Body of pancreas (tissue), 4 donors: ENCODE data around the gene CDKN1B. TPM values are rescaled to one million over a fixed set of nuclear protein-coding genes. Genes with fewer than 3 reads are reported as not detected.
A peak's percentile ranks its signal among the peaks of the same experiment; 100 is the strongest.

Source experiments
- ATAC-seq: fragments of 150-250 bp; one replicate; pipeline ENCODE4 v1.9.1; 2016
- DNase-seq, 4 donors: peaks; one replicate each; pipeline ENCODE4 v3.0.0-alpha.2; 2019
- H3K27ac ChIP-seq, 4 donors: fragments of 200-600 bp; sonication (generic); 1 replicate in 3 of 4; 2 replicates in 1 of 4; pipeline versions ENCODE4 v1.5.1 to v1.6.1; 2016 to 2019; ENCODE audit warnings: mild to moderate bottlenecking in 1 of 4, mixed read lengths in 1 of 4, moderate library complexity in 1 of 4
- H3K27me3 ChIP-seq, 2 donors: fragments of 200-600 bp; sonication (generic); one replicate each; pipeline ENCODE4 v1.6.0; 2016; ENCODE audit warnings: mild to moderate bottlenecking in 1 of 2
- H3K36me3 ChIP-seq, 2 donors: fragments of 200-600 bp; sonication (generic); replicated peaks in 1 of 2; 2 replicates each; pipeline ENCODE4 v1.5.1; 2016; ENCODE audit warnings: low read depth in 2 of 2; ENCODE audit not compliant: insufficient read depth in 1 of 2
- H3K4me1 ChIP-seq: fragments of 200-600 bp; sonication (generic); one replicate; pipeline ENCODE4 v1.6.0; 2016
- H3K4me3 ChIP-seq, 2 donors: fragments of 200-600 bp; sonication (generic); 1 replicate in 1 of 2; 2 replicates in 1 of 2; pipeline ENCODE4 v1.5.1; 2016 to 2019
- H3K9me3 ChIP-seq, 3 donors: fragments of 200-600 bp; sonication (generic); 1 replicate in 2 of 3; 2 replicates in 1 of 3; pipeline ENCODE4 v1.5.1; 2016
- POLR2A ChIP-seq, 3 donors: fragments of 450-650 bp; IDR thresholded peaks; one replicate each; pipeline ENCODE4 v1.6.1; 2016; ENCODE audit warnings: antibody characterized with exemption in 3 of 3, mild to moderate bottlenecking in 2 of 3
- WGBS, 2 donors: methylation state at CpG; one replicate each; pipeline ENCODE4 v1.1.5; 2017; 5-methylcytosine and 5-hydroxymethylcytosine counted together
- intact Hi-C: fragments of 100-400 bp; cut with DNase I; formaldehyde crosslinking; loops from one replicate; pipeline ENCODE4 v1.15.1; 2023
- total RNA-seq, 2 donors: library from RNA; depleted of rRNA; stranded (reverse); fragments of >200 nt; gene quantifications; one replicate each; pipeline ENCODE4 v1.1.0, GENCODE V29; 2016
- TF ChIP-seq, protein P1 (sequence below), 7 experiments: fragments of 450-650 bp in 4 of 7; fragments of 200-600 bp in 3 of 7; sonication (generic) in 3 of 7; IDR thresholded peaks; one replicate each; pipeline ENCODE4 v1.5.1; 2016 to 2019; ENCODE audit warnings: antibody characterized with exemption in 7 of 7

The CDKN1B gene
- total RNA-seq, result 10 to 100 TPM; 11.9 to 28.3 TPM

DNA sequence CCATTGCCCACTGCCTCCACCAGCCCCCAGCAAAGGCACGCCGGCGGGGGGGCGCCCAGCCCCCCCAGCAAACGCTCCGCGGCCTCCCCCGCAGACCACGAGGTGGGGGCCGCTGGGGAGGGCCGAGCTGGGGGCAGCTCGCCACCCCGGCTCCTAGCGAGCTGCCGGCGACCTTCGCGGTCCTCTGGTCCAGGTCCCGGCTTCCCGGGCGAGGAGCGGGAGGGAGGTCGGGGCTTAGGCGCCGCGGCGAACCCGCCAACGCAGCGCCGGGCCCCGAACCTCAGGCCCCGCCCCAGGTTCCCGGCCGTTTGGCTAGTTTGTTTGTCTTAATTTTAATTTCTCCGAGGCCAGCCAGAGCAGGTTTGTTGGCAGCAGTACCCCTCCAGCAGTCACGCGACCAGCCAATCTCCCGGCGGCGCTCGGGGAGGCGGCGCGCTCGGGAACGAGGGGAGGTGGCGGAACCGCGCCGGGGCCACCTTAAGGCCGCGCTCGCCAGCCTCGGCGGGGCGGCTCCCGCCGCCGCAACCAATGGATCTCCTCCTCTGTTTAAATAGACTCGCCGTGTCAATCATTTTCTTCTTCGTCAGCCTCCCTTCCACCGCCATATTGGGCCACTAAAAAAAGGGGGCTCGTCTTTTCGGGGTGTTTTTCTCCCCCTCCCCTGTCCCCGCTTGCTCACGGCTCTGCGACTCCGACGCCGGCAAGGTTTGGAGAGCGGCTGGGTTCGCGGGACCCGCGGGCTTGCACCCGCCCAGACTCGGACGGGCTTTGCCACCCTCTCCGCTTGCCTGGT lies at the start of gene CDKN1B:
CDKN1B (plus strand) TSS at position 576 of the 793 bp plus-strand sequence. CDS start 472 bp downstream, outside the sequence.
- WGBS, 2 donors, result 0 to 1% methylated on average over 21 to 78 of the region's 81 CpGs
- TF ChIP-seq, protein P1, sequence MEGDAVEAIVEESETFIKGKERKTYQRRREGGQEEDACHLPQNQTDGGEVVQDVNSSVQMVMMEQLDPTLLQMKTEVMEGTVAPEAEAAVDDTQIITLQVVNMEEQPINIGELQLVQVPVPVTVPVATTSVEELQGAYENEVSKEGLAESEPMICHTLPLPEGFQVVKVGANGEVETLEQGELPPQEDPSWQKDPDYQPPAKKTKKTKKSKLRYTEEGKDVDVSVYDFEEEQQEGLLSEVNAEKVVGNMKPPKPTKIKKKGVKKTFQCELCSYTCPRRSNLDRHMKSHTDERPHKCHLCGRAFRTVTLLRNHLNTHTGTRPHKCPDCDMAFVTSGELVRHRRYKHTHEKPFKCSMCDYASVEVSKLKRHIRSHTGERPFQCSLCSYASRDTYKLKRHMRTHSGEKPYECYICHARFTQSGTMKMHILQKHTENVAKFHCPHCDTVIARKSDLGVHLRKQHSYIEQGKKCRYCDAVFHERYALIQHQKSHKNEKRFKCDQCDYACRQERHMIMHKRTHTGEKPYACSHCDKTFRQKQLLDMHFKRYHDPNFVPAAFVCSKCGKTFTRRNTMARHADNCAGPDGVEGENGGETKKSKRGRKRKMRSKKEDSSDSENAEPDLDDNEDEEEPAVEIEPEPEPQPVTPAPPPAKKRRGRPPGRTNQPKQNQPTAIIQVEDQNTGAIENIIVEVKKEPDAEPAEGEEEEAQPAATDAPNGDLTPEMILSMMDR (IDR thresholded peaks at IDR 0.05), result no peak
- peak; percentile 66 to 92 (median 85) for TF ChIP-seq POLR2A (IDR thresholded peaks at IDR 0.05)
- peak within 1 kb of the TSS; percentile 98 to 100 (median 99) for H3K27ac ChIP-seq
- no peaks in the 10 kb centered on the region for H3K9me3 ChIP-seq
- ATAC-seq (peak; percentile 93), DNase-seq (peak; percentile 94 to 96 (median 95))
- intact Hi-C loops, result no loop called here
- H3K4me1 ChIP-seq, result peaks cover 64% of the 10 kb centered on the region
- no peaks in the 10 kb centered on the region for H3K27me3 ChIP-seq
- peak within 1 kb of the TSS; percentile 71 to 97 for H3K4me3 ChIP-seq
- H3K36me3 ChIP-seq, result peaks cover 0 to 4% of the 10 kb centered on the region in 2 donors

DNA sequence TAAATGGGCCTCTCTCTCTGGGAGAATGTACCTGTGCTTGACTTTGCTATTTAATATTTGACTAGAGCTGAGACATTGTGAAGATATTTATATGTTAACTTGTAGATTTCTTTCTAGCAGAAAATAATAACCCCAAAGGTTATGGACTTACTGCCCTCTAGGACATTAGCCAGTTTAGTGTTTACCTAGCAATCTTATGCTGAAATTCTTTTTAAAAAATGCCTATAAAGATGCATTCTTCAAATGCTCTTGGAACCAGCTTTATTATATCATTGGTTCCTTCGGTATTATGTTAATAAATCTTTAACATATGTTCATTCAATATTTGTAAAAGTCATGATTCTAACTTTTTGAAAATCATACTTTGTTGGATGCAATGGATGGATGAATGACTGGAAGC lies 49.2 kb upstream of the CDKN1B start:
- no peak for DNase-seq
- intact Hi-C loops, result no loop called here
- WGBS, 2 donors, result 61 to 70% methylated on average over 1 of the region's 1 CpG

DNA sequence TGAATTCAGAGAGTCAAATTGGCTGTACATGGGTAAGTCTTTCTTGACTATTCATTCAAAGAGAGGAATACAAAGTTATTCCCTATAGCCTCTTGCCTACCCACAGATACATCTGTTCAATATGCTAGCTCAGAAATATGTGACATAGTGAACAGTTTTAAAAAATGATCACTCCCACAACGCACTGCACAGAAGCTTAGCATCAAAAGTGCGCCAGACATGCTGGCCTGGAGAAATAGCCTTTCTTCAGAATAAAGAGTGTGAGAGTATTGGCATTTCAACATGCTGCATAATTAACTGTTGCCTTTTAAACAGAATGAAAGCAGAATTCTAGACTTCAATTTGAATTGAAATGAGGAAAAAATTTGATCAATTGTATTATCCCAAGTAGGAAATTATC lies 48.1 kb upstream of the CDKN1B start:
- Histone ChIP-seq H3K36me3 (no peaks in the 10 kb centered on the region), H3K4me1 (no peaks in the 10 kb centered on the region), H3K27ac (no peak overlapping the region), H3K9me3 (no peaks in the 10 kb centered on the region), H3K4me3 (no peak overlapping the region), H3K27me3 (no peaks in the 10 kb centered on the region)
- DNase-seq (no peak), ATAC-seq (no peak)
- WGBS, 2 donors, result 93 to 100% methylated on average over 2 of the region's 2 CpGs
- intact Hi-C loops, result no loop called here
- TF ChIP-seq, protein P1 (IDR thresholded peaks at IDR 0.05), result no peak
- TF ChIP-seq POLR2A (IDR thresholded peaks at IDR 0.05), result no peak

More for the DNA sequence above, 49.2 kb upstream of the CDKN1B start:
- no peaks in the 10 kb centered on the region for H3K27me3 ChIP-seq
- ATAC-seq, result no peak
- no peak overlapping the region for H3K4me3 ChIP-seq
- H3K9me3 ChIP-seq, result no peaks in the 10 kb centered on the region
- no peaks in the 10 kb centered on the region for H3K36me3 ChIP-seq
- TF ChIP-seq, protein P1 (IDR thresholded peaks at IDR 0.05), result no peak
- TF ChIP-seq POLR2A (IDR thresholded peaks at IDR 0.05), result no peak
- no peak overlapping the region for H3K27ac ChIP-seq
- no peaks in the 10 kb centered on the region for H3K4me1 ChIP-seq

DNA sequence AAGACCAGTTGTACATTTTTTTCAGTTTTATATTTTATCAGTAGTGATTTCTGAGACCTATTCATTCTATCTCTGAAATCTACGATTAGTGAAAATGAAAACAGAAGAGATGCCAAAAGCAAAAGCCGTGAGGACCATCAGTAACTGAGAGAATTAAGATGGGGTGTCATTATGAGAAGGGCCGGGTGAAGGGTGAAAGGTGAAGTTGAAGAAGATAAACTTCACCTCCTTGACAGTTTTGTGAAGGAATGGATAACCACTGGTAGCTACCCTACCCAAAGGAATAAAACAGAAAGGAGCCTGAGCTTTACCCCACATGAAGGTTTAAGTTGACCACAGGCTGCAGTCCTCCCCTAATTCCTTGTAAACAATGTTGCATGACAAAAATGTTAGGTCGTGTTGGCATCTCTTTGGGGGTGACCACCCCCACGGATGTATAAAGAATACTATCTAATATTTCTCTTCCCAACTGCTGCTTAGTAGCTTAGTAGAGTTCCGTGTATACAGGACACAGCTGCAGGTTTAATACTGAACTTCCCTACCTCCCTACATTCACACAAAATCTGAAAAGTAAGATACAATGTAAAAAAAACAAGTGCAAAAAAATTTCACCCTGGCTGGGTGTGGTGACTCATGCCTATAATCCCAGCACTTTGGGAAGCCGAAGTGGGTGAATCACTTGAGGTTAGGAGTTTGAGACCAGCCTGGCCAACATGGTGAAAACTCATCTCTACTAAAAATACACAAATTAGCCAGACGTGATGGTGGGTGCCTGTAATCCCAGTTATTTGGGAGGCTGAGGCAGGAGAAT lies 45.1 kb upstream of the CDKN1B start:
- DNase-seq, result no peak
- WGBS, 2 donors, result 62 to 70% methylated on average over 8 of the region's 8 CpGs

More for the DNA sequence above, 45.1 kb upstream of the CDKN1B start:
- Histone ChIP-seq H3K36me3 (no peaks in the 10 kb centered on the region), H3K4me3 (no peak overlapping the region), H3K27ac (no peak overlapping the region), H3K9me3 (no peaks in the 10 kb centered on the region), H3K27me3 (no peaks in the 10 kb centered on the region), H3K4me1 (no peaks in the 10 kb centered on the region)
- no peak for TF ChIP-seq POLR2A (IDR thresholded peaks at IDR 0.05)
- TF ChIP-seq, protein P1 (IDR thresholded peaks at IDR 0.05), result no peak
- ATAC-seq, result no peak
- intact Hi-C loops, result no loop called here
